OCI-LY7 (cell line): ENCODE results near the gene HDAC9. TPM values are rescaled to one million over a fixed set of nuclear protein-coding genes. Genes with fewer than 3 reads are reported as not detected.

Experiments used
- BruUV-seq: library from RNA; stranded (reverse); fragments of 400-500 nt; replicated peaks from 2 replicates; lab custom pipeline; 2021; lab: Mats Ljungman, UMichigan
- CTCF ChIA-PET: fragments of 300-600 bp; sonication (Branson Sonifier 250); formaldehyde crosslinking; loops from one replicate; lab custom pipeline; 2022; ENCODE audit warnings: antibody characterized with exemption; ENCODE audit not compliant: unreplicated experiment; lab: Charles Lee
- POLR2A ChIA-PET: fragments of 300-600 bp; sonication (Branson Sonifier 250); formaldehyde crosslinking; loops from one replicate; lab custom pipeline; 2022; ENCODE audit warnings: antibody characterized with exemption; lab: Charles Lee
- DNase-seq: peaks from one replicate; pipeline ENCODE4 v3.0.0-alpha.2; 2015; ENCODE audit warnings: low spot score
- H2AFZ ChIP-seq: fragments of 200-600 bp; sonication (generic), shearing (Covaris generic); 2 replicates; pipeline ENCODE4 v1.6.1; 2014; ENCODE audit warnings: mild to moderate bottlenecking, antibody characterized with exemption, low read length, moderate library complexity
- H3K27ac ChIP-seq: fragments of 200-600 bp; sonication (generic); 2 replicates; pipeline ENCODE4 v1.5.1; 2014; ENCODE audit warnings: mixed run types, low read depth, mild to moderate bottlenecking, moderate library complexity, low read length, inconsistent platforms; ENCODE audit not compliant: poor library complexity, severe bottlenecking
- H3K36me3 ChIP-seq: fragments of 200-600 bp; sonication (generic); 2 replicates; pipeline ENCODE4 v1.6.1; 2014; ENCODE audit warnings: mild to moderate bottlenecking, antibody characterized with exemption, low read length, moderate library complexity, mixed read lengths; ENCODE audit not compliant: insufficient read depth
- H3K4me1 ChIP-seq: fragments of 200-600 bp; sonication (generic); 2 replicates; pipeline ENCODE4 v1.5.1; 2014; ENCODE audit warnings: mild to moderate bottlenecking, low read length; ENCODE audit not compliant: insufficient read depth, poor library complexity, severe bottlenecking
- H3K4me2 ChIP-seq: fragments of 200-600 bp; sonication (generic); 2 replicates; pipeline ENCODE4 v1.6.1; 2014; ENCODE audit warnings: mild to moderate bottlenecking, low read length
- H3K4me3 ChIP-seq: fragments of 200-600 bp; sonication (generic); 2 replicates; pipeline ENCODE4 v1.5.1; 2014; ENCODE audit warnings: mild to moderate bottlenecking, low read depth, low read length; ENCODE audit not compliant: poor library complexity, severe bottlenecking
- H3K79me2 ChIP-seq: fragments of 200-600 bp; sonication (generic); 2 replicates; pipeline ENCODE4 v1.6.1; 2016; ENCODE audit warnings: low read depth, mild to moderate bottlenecking, low read length, moderate library complexity, mixed read lengths; ENCODE audit not compliant: insufficient read depth
- H3K9me2 ChIP-seq: fragments of 200-600 bp; sonication (generic); 2 replicates; pipeline ENCODE4 v1.6.1; 2016; ENCODE audit warnings: mild to moderate bottlenecking, low read length, mixed read lengths; ENCODE audit not compliant: insufficient read depth
- H3K9me3 ChIP-seq: fragments of 200-600 bp; sonication (generic); 2 replicates; pipeline ENCODE4 v1.6.1; 2014; ENCODE audit warnings: mild to moderate bottlenecking, mixed run types, low read length, mixed read lengths
- H4K20me1 ChIP-seq: fragments of 200-600 bp; sonication (generic); 2 replicates; pipeline ENCODE4 v1.6.1; 2014; ENCODE audit warnings: mild to moderate bottlenecking, antibody characterized with exemption, low read length, moderate library complexity, mixed read lengths; ENCODE audit not compliant: insufficient read depth
- CTCF ChIP-seq: fragments of 200-600 bp; sonication (generic); conservative IDR thresholded peaks from 2 replicates; pipeline ENCODE4 v1.5.1; 2014; ENCODE audit warnings: mild to moderate bottlenecking, antibody characterized with exemption, low read length, moderate library complexity, mixed read lengths
- EZH2phosphoT487 ChIP-seq: fragments of 200-600 bp; sonication (generic); IDR thresholded peaks from 2 replicates; pipeline ENCODE4 v1.6.1; 2018; ENCODE audit warnings: low read depth, borderline replicate concordance, mild to moderate bottlenecking, mixed run types, antibody characterized with exemption, low read length, moderate library complexity, mixed read lengths
- intact Hi-C: fragments of 100-400 bp; cut with micrococcal nuclease; formaldehyde crosslinking; loops from one replicate; pipeline ENCODE4 v1.10.0; 2022; ENCODE audit not compliant: unreplicated experiment
- total RNA-seq, 2 experiments: library from RNA; depleted of rRNA in 1 of 2; stranded (reverse); fragments of >200 nt in 1 of 2; shearing (Covaris generic) in 1 of 2; gene quantifications; 2 replicates each; pipeline ENCODE4 v1.2.3, GENCODE V29; 2014 to 2022

HDAC9 gene
- total RNA-seq, 2 experiments from 2014 or later = 58.8 to 91.7 TPM

DNA sequence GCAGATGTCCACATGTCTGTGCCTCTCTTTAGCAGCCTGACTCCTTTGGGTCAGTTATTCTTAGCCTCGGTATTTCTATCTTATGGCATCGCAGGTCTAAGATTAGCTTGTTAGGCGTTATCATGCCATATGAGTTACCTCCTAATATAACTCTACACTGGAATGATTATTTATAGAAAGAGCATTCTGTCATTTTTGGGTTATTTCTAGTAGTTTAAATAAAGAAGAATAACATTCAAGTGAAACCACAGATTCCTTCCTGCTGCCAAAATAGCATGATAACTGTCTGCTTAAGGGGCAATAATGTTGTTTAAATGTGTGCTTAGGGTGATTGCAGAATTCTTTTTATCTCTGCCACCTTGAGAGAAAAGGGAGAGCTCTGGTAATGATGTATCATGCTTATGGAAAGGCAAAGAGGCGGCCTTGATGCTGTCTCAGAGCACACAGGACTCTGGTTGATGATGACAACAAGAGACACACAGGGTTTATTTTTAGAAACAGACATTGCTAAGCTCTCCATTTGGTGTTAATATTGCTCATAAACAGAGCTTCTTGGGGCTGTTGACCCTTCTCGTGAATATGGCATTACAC, 10.4 kb downstream of the HDAC9 start:
- no TSS peak for BruUV-seq
- TF ChIP-seq CTCF (no peak), EZH2phosphoT487 (no peak)
- Histone ChIP-seq H4K20me1 (no peaks in the 10 kb centered on the region), H3K4me3 (peak overlapping the region; percentile 51), H3K36me3 (peaks cover 29% of the 10 kb centered on the region), H3K9me3 (peaks cover 4% of the 10 kb centered on the region; the same call in 1 of the 2 replicates), H3K27ac (peak overlapping the region; percentile 65), H3K4me1 (peaks cover 95% of the 10 kb centered on the region), H3K79me2 (peaks cover 98% of the 10 kb centered on the region), H3K9me2 (no peaks in the 10 kb centered on the region), H2AFZ (no peak overlapping the region), H3K4me2 (peak overlapping the region; percentile 75)
- CTCF ChIA-PET = interaction anchor here (0.5 to 1.8 kb wide), 5 partner anchors 9 to 37 kb away, joined by 3 to 5 read pairs (median 4); no protein-coding TSS in a partner anchor
- intact Hi-C loops = no loop called here
- peak; percentile 62 for DNase-seq
- POLR2A ChIA-PET = interaction anchor here (0.6 to 18.1 kb wide), 12 partner anchors 9 to 84 kb away, joined by 3 to 532 read pairs (median 6); partner anchors contain the start of gene HDAC9

- TF ChIP-seq EZH2phosphoT487 (no peak), CTCF (no peak)
- Histone ChIP-seq H3K79me2 (peaks cover 98% of the 10 kb centered on the region), H2AFZ (peak overlapping the region; percentile 1; the same call in 1 of the 2 replicates), H3K4me3 (peak overlapping the region; percentile 45), H3K4me1 (peaks cover 89% of the 10 kb centered on the region), H3K9me3 (peaks cover 2% of the 10 kb centered on the region; the same call in 1 of the 2 replicates), H4K20me1 (no peaks in the 10 kb centered on the region), H3K4me2 (peak overlapping the region; percentile 66), H3K36me3 (peaks cover 9% of the 10 kb centered on the region), H3K9me2 (no peaks in the 10 kb centered on the region), H3K27ac (peak overlapping the region; percentile 32)
- ChIA-PET CTCF (interaction anchor here (0.8 to 1.6 kb wide), 7 partner anchors 9 to 29 kb away, joined by 3 to 6 read pairs (median 3); partner anchors contain the start of gene HDAC9), POLR2A (interaction anchor here (0.6 to 18.1 kb wide), 12 partner anchors 8 to 572 kb away, joined by 3 to 532 read pairs (median 7); partner anchors contain the start of gene HDAC9)
- intact Hi-C loops = no loop called here
- no peak for DNase-seq
- BruUV-seq = no TSS peak
Observed at GRCh38 chr7:18508443-18509427, 13.2 kb downstream of the HDAC9 start.
